Activated CD8-positive, alpha-beta memory T cell treated with anti-CD3 and anti-CD28 coated beads, Interleukin-2, amount 10 ng/mL, durations not matched to agents 7 days and 5 days (primary cell): ENCODE measurements around the gene HNRNPCL1. TPM values are rescaled to one million over a fixed set of nuclear protein-coding genes. Genes with fewer than 3 reads are reported as not detected.
"Not testable (repeated sequence)": the region's sequence is repeated elsewhere in the genome, so short reads cannot be mapped to it uniquely, and the experiment has no call there.

Experiments used
- ATAC-seq: fragments of 150-1000 bp; cut with Tn5 transposase; one replicate; pipeline ENCODE4 v1.10.0; 2021; ENCODE audit warnings: moderate library complexity
- CTCF ChIA-PET: fragments of 350-600 bp; sonication (Branson Sonifier 250); formaldehyde crosslinking; loops from one replicate; lab custom pipeline; 2021; ENCODE audit warnings: antibody characterized with exemption; lab: Charles Lee
- DNase-seq: peaks from one replicate; pipeline ENCODE4 v3.0.0-alpha.2; 2020
- H3K27ac Mint-ChIP-seq: one replicate; pipeline ENCODE4 v1.8.0; 2021; ENCODE audit warnings: mild to moderate bottlenecking, mixed read lengths
- H3K27me3 Mint-ChIP-seq: one replicate; pipeline ENCODE4 v1.8.0; 2021; ENCODE audit warnings: mixed read lengths
- H3K36me3 Mint-ChIP-seq: one replicate; pipeline ENCODE4 v1.8.0; 2021; ENCODE audit warnings: mild to moderate bottlenecking, mixed read lengths
- H3K4me1 Mint-ChIP-seq: one replicate; pipeline ENCODE4 v1.8.0; 2021; ENCODE audit warnings: mixed read lengths
- H3K4me3 Mint-ChIP-seq: one replicate; pipeline ENCODE4 v1.8.0; 2021; ENCODE audit warnings: mild to moderate bottlenecking, moderate library complexity, mixed read lengths
- H3K9me3 Mint-ChIP-seq: one replicate; pipeline ENCODE4 v1.8.0; 2022; ENCODE audit warnings: low read depth, mixed read lengths
- total RNA-seq, 2 experiments: library from RNA; stranded (reverse); gene quantifications; one replicate each; pipeline ENCODE4 v1.2.3, GENCODE V29; 2021

Gene HNRNPCL1
- not detected for total RNA-seq

DNA sequence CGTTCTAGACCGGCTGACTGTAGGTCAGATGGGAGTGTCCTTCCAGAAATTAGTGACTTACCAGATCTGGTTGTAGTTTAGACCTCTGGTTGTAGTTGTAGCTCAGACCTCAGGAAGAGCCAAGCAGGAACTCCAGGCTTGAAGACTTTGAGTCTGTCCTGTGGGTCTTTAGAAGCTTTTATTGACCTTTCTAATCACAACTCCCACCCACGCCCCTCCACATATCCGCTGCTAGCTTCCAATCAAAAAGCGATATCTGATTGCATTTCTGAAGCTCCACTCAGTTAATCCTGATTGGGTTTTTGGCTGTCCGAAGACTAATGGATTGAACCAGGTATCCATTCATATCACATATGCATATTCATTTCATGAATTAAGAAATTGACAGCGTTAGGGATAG is at the start of gene HNRNPCL1:
Gene HNRNPCL1 (minus strand): TSS at position 101 of the 400 bp plus-strand sequence. CDS start 431 bp downstream, outside the sequence.
- H3K9me3 Mint-ChIP-seq, H3K27ac Mint-ChIP-seq, H3K36me3 Mint-ChIP-seq, CTCF ChIA-PET, H3K4me3 Mint-ChIP-seq, DNase-seq, H3K27me3 Mint-ChIP-seq, ATAC-seq, H3K4me1 Mint-ChIP-seq: not testable (repeated sequence)

DNA sequence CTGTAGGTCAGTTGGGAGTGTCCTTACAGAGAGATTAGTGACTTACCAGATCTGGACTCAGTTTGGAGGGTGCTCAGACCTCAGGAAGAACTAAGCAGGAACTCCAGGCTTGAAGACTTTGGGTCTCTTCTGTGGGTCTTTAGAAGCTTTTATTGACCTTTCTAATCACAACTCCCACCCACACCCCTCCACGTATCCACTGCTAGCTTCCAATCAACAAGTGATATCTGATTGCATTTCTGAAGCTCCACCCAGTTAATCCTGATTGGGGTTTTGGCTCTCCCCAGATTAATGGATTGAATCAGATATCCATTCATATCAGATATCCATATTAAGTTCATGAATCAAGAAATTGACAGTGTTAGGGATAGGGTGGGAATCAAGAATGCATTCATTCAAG is 49.6 kb upstream of the HNRNPCL1 start, which contains the start of gene PRAMEF10:
Gene PRAMEF10 (minus strand): TSS at position 101 of the 400 bp plus-strand sequence. CDS start 2,423 bp downstream, outside the sequence.
- H3K27ac Mint-ChIP-seq, CTCF ChIA-PET, DNase-seq, ATAC-seq, H3K4me3 Mint-ChIP-seq, H3K27me3 Mint-ChIP-seq, H3K4me1 Mint-ChIP-seq, H3K9me3 Mint-ChIP-seq, H3K36me3 Mint-ChIP-seq: not testable (repeated sequence)

DNA sequence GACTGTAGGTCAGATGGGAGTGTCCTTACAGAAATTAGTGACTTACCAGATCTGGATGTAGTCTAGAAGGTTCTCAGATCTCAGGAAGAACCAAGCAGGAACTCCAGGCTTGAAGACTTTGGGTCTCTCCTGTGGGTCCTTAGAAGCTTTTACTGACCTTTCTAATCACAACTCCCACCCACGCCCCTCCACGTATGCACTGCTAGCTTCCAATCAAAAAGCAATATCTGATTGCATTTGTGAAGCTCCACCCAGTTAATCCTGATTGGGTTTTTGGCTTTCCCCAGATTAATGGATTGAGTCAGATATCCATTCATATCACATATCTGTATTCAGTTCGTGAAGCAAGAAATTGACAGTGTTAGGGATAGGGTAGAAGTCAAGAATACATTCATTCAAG is 37.6 kb upstream of the HNRNPCL1 start, which contains the start of gene PRAMEF4:
Gene PRAMEF4 (minus strand): TSS at position 101 of the 400 bp plus-strand sequence. CDS start 2,807 bp downstream, outside the sequence.
- DNase-seq, H3K27me3 Mint-ChIP-seq, H3K4me3 Mint-ChIP-seq, H3K9me3 Mint-ChIP-seq, CTCF ChIA-PET, H3K27ac Mint-ChIP-seq, H3K36me3 Mint-ChIP-seq, ATAC-seq, H3K4me1 Mint-ChIP-seq: not testable (repeated sequence)

DNA sequence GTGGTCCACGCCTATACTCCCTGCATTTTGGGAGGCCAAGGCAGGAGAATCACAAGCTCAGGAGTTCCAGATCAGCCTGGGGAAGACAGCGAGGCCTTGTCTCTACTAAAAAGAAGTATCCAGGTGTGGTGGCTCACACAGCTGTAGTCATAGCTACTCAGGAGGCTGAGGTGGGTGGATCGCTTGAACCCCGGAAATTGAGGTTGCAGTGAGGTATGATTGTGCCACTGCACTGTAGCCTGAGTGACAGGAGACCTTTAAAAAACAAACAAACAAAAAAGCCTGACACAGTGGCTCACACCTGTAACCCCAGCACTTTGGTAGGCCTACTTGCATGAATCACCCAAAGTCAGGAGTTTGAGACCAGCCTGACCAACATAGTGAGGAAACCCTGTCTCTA is 29.9 kb upstream of the HNRNPCL1 start:
- H3K27ac Mint-ChIP-seq, CTCF ChIA-PET, H3K4me1 Mint-ChIP-seq, H3K27me3 Mint-ChIP-seq, H3K36me3 Mint-ChIP-seq, ATAC-seq, H3K4me3 Mint-ChIP-seq, H3K9me3 Mint-ChIP-seq, DNase-seq: not testable (repeated sequence)

DNA sequence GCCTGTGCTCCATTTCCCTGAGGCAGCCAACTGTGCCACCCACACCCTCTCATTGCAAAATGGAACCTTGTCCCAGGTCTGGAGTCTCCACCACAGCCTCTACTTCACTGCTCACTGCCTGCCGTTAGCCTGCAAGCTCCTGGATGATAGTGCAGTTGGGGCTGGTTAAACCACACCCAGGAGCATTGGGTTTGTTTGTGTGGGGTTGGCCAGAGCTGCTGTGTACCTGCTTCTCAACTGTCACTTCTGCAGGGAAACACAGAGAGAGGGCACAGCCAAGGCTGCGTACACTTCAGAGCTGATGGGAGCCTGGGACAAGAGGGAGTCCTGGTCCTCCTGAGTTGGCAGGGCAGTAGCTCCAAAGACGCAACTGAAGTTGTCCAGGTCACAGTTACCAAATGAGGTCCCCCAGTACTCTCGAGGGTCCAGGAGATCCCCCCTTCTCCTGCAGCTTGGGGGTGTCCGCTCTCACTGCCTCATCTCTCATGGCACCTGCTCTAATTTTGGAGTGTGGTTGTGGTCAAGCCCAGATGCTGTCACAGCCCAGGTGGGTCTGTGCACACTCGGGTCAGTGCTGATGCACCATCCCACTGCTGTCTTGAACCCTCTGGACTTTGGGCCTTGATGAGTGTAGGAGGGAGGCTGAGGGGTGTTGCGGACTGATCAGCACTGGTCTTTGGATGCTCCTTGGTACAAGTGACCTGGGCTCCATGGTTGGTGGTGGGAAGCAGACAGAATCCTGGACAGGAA is 14.8 kb upstream of the HNRNPCL1 start:
- H3K9me3 Mint-ChIP-seq, H3K27me3 Mint-ChIP-seq, H3K4me1 Mint-ChIP-seq, ATAC-seq, H3K36me3 Mint-ChIP-seq, DNase-seq, H3K27ac Mint-ChIP-seq, H3K4me3 Mint-ChIP-seq, CTCF ChIA-PET: not testable (repeated sequence)

DNA sequence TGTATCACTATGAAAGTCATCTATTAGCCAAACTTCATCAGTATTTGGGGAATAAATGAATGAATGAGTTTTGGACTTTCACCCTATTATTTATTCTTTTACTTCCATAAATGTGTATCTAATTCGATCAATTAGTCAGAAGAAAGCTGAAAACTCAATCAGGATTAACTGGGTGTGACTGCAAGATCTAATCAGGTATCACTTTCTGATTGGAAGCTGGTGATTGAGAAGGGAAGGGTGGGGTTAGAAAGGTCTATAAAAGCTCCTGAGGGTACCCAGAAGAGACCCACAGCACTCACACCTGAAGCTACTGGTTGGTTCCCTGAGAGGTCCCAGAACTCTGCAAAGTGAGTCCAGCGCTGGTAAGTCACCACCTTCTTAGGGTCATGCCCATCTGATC is 8.3 kb upstream of the HNRNPCL1 start, which contains the start of gene PRAMEF2:
Gene PRAMEF2 (plus strand): TSS at position 301 of the 400 bp plus-strand sequence. CDS start 1,924 bp downstream, outside the sequence.
- H3K9me3 Mint-ChIP-seq, CTCF ChIA-PET, H3K36me3 Mint-ChIP-seq, H3K4me1 Mint-ChIP-seq, DNase-seq, H3K4me3 Mint-ChIP-seq, H3K27ac Mint-ChIP-seq, H3K27me3 Mint-ChIP-seq, ATAC-seq: not testable (repeated sequence)

DNA sequence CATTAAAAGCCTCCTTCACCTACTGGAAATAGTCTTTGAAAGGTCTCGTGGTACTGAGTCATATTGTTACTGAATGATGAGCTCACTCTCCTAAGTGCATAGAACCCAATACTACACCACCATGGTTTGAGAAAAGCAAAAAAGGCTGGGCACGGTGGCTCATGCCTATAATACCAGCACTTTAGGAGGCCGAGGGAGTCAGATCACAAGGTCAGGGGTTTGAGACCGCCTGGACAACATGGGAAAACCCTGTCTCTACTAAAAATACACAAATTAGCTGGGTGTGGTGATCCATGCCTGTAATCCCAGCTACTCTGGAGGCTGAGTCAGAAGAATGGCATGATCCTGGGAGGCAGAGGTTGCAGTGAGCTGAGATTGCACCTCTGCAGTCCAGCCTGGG is 3.3 kb upstream of the HNRNPCL1 start:
- Mint-ChIP-seq H3K4me3 (no peak overlapping the region), H3K9me3 (no peaks in the 10 kb centered on the region), H3K27me3 (no peaks in the 10 kb centered on the region), H3K36me3 (no peaks in the 10 kb centered on the region), H3K27ac (no peak overlapping the region), H3K4me1 (no peaks in the 10 kb centered on the region)
- ATAC-seq (no peak), DNase-seq (no peak)
- CTCF ChIA-PET, result no interaction called here

DNA sequence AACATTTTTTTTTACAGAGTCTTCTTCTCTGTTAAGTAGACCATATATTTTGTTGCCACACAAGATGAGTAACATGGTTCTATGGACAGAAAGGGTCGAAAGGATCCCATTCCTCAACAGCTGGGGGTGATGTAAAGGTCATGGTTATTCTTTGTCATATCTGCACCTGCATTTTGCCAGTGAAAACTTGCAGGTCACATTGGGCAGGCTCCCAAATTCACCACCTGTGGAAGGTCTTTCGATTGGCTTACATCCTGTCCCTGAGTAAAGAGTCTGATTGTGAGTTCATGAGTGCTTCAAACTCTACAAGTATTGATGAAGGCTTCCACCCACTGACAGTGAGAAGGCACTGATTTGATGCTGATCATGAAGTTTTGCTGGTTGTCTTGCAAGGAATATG is 15.3 kb downstream of the HNRNPCL1 start:
- ATAC-seq, H3K27me3 Mint-ChIP-seq, H3K36me3 Mint-ChIP-seq, H3K4me1 Mint-ChIP-seq, CTCF ChIA-PET, DNase-seq, H3K27ac Mint-ChIP-seq, H3K9me3 Mint-ChIP-seq, H3K4me3 Mint-ChIP-seq: not testable (repeated sequence)

DNA sequence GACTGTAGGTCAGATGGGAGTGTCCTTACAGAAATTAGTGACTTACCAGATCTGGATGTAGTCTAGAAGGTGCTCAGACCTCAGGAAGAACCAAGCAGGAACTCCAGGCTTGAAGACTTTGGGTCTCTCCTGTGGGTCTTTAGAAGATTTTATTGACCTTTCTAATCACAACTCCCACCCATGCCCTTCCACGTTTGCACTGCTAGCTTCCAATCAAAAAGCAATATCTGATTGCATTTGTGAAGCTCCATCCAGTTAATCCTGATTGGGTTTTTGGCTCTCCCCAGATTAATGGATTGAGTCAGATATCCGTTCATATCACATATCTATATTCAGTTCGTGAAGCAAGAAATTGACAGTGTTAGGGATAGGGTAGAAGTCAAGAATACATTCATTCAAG is 17.2 kb downstream of the HNRNPCL1 start, which contains the start of gene PRAMEF11:
Gene PRAMEF11 (minus strand): TSS at position 101 of the 400 bp plus-strand sequence. CDS start 2,621 bp downstream, outside the sequence.
- H3K27ac Mint-ChIP-seq, H3K36me3 Mint-ChIP-seq, ATAC-seq, H3K27me3 Mint-ChIP-seq, DNase-seq, CTCF ChIA-PET, H3K9me3 Mint-ChIP-seq, H3K4me3 Mint-ChIP-seq, H3K4me1 Mint-ChIP-seq: not testable (repeated sequence)

DNA sequence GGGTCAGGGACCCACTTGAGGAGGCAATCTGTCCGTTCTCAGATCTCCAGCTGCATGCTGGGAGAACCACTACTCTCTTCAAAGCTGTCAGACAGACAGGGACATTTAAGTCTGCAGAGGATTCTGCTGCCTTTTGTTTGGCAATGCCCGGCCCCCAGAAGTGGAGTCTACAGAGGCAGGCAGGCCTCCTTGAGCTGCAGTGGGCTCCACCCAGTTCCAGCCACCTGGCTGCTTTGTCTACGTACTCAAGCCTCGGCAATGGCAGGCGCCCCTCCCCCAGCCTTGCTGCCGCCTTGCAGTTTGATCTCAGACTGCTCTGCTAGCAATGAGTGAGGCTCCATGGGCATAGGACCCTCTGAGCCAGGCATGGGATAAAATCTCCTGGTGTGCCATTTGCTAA is 29.5 kb downstream of the HNRNPCL1 start:
- H3K36me3 Mint-ChIP-seq, CTCF ChIA-PET, H3K4me3 Mint-ChIP-seq, H3K27me3 Mint-ChIP-seq, DNase-seq, H3K4me1 Mint-ChIP-seq, H3K9me3 Mint-ChIP-seq, ATAC-seq, H3K27ac Mint-ChIP-seq: not testable (repeated sequence)

DNA sequence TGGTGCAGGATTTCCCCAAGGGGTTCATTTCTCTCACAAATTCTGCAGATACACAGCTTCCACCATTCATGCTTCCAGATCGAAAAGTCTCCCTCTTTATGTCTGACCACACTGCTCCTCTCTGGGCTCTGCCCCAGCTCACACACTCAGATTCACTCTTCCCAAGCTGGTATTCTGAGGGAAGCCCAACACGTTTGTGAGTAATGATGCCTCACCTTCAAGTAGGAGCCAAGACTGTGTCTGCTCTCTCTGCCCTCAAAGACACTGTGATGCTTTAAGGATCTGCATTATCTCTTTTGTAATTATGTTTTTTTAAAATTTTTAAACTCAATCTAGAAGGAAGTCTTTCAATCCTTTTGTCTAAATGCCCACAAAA is 37.1 kb downstream of the HNRNPCL1 start:
- no peak for DNase-seq
- H3K4me3 Mint-ChIP-seq, result no peak overlapping the region

DNA sequence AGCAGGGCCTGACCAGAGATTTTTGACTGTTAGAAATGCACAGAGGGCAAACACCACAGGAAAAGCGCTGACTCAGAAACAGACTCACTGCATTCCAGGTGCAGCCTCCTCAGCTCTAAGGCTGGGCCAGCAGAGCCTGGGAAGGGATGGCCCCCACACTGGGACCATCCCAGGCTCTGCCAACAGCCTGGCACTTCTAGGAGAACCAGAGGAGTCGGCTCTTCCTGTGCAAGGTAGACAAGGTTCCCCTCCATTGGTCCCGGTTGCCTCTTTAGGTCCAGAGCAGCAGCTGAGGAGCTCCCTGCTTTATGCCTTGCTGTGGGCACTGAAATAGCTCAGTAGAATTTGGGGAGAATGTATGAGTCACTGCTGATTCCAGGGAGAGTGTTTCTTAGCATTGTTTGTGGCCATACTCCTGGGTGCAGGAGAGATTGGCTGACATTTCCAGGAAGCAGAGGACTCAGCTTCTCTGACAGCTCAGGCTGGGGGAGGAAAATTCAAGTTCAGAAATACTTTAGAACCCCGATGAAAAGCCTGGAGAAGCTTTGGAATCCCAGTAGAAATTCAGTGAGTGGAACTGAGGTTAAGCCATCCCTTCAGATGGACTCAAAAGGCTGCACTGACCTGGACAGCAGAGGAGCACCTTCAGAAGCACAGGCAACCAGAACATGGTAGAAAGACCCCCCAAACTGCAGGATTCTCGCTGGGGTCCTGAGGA is 37.7 kb downstream of the HNRNPCL1 start:
- no peak for DNase-seq
- Mint-ChIP-seq H3K36me3 (no peaks in the 10 kb centered on the region), H3K9me3 (no peaks in the 10 kb centered on the region), H3K27me3 (peaks cover 12% of the 10 kb centered on the region), H3K4me3 (no peak overlapping the region), H3K27ac (no peak overlapping the region), H3K4me1 (no peaks in the 10 kb centered on the region)
- CTCF ChIA-PET, result no interaction called here
- ATAC-seq, result no peak

More for the DNA sequence above, 37.1 kb downstream of the HNRNPCL1 start:
- H3K9me3 Mint-ChIP-seq, result no peaks in the 10 kb centered on the region
- CTCF ChIA-PET, result no interaction called here
- H3K36me3 Mint-ChIP-seq, result no peaks in the 10 kb centered on the region
- no peak overlapping the region for H3K27ac Mint-ChIP-seq
- no peak for ATAC-seq
- H3K27me3 Mint-ChIP-seq, result peaks cover 14% of the 10 kb centered on the region
- no peaks in the 10 kb centered on the region for H3K4me1 Mint-ChIP-seq

DNA sequence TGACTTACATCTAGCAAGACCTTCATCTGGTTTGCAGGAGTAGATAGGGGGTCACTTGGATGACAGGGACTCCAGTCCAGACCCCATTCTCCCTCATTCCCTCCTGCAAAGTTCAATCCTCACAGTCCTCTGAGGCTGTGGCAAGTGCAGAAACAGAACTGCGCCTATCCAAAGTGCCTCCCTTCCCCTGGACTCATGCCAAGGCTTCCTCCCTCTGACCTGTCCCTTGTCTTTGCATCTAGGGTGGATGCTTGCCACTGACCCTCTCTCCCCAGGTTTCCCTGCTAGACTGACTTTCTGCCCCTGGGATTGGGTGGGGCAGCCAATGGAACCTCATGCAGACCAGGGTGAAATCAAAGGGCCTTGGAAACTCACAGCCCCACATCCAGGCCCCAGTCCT is 38.6 kb downstream of the HNRNPCL1 start:
- no peaks in the 10 kb centered on the region for H3K4me1 Mint-ChIP-seq
- H3K27ac Mint-ChIP-seq, result no peak overlapping the region
- no peaks in the 10 kb centered on the region for H3K36me3 Mint-ChIP-seq
- DNase-seq (no peak), ATAC-seq (no peak)
- no peak overlapping the region for H3K4me3 Mint-ChIP-seq
- H3K27me3 Mint-ChIP-seq, result peaks cover 12% of the 10 kb centered on the region
- H3K9me3 Mint-ChIP-seq, result peaks cover under 1% of the 10 kb centered on the region
- CTCF ChIA-PET, result no interaction called here

DNA sequence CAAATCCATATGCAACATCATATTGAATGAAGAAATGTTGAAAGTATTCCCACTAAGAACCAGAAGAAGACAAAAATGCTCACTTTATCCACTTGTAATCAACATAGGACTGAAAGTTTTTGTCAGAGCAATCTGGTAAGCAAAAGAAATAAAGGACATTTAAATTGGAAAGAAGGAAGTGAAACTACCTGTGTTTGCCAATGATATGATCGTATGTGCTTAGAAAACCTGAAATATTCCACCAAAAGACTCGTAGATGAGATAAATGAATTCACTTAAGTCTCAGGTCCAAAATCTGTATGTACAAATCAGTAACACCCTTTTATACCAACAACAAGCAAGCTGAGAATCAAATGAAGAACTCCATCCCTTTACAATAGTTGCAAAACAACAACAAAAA is 48.8 kb downstream of the HNRNPCL1 start:
- CTCF ChIA-PET, result no interaction called here

More for the DNA sequence above, 48.8 kb downstream of the HNRNPCL1 start:
- DNase-seq (no peak), ATAC-seq (no peak)
- no peak overlapping the region for H3K27ac Mint-ChIP-seq
- H3K4me1 Mint-ChIP-seq, result no peaks in the 10 kb centered on the region
- no peaks in the 10 kb centered on the region for H3K9me3 Mint-ChIP-seq
- H3K4me3 Mint-ChIP-seq, result no peak overlapping the region
- peaks cover 17% of the 10 kb centered on the region for H3K27me3 Mint-ChIP-seq
- no peaks in the 10 kb centered on the region for H3K36me3 Mint-ChIP-seq
